Activated effector memory CD4-positive, alpha-beta T cell treated with Interleukin-2 at 50 U/mL for 16 hours (primary cell): ENCODE results near the gene ATP13A4.

Source experiments
- DNase-seq: peaks from one replicate; pipeline ENCODE4 v3.0.0-alpha.2; 2020

ATP13A4 gene

DNA sequence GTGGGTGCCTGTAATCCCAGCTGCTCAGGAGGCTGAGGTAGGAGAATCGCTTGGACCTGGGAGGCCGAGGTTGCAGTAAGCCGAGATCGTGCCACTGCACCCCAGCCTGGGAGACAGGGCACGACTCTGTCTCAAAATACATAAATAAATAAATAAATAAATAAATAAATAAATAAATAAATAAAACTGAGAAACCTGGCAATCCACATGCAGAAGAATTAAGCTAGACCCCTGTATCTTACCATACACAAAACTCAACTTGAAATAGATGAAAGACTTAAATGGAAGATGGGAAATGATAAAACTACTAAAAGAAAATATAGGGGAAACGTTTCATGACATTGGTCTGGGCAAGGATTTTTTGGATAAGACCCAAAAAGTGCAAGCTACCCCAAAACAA, 58.0 kb downstream of the ATP13A4 start:
- DNase-seq: no peak

DNA sequence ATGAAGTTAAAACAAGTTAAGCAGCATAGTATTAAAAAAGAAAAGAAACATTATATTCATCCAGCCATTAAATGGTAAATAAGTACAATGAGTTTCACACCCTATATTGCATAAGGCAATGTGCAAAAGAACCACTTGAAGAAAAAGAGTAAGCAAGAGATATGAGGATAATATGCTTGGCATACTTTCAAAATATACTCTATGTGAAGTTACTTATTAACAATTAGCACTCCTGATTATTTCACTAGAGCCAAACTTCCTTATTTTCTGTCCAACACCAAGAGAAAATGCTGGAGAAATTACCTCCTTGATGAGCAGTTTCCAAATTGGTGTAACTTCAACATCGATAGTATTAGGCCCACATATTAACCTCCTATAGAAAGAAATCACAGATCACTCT, 63.7 kb downstream of the ATP13A4 start:
- no peak for DNase-seq

DNA sequence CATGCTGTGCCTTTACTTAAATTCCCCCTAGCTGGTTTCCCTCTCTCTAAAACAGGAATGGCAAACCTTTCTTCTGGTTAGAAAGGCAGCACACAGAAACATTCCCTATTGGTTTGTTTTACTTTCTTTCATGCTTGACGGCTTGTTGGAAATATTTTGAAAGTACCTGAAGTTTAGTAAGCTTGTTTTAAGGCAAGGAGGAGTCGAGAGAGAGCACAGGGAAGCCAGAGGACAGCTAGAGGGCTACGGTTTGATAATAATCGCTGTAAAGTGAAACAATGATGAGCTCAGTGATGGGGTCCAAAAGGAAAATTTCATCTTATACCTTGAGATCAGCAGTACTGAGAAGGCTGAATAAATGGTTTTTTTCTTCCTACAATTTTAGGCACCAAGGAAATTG, 64.1 kb downstream of the ATP13A4 start:
- DNase-seq: no peak

DNA sequence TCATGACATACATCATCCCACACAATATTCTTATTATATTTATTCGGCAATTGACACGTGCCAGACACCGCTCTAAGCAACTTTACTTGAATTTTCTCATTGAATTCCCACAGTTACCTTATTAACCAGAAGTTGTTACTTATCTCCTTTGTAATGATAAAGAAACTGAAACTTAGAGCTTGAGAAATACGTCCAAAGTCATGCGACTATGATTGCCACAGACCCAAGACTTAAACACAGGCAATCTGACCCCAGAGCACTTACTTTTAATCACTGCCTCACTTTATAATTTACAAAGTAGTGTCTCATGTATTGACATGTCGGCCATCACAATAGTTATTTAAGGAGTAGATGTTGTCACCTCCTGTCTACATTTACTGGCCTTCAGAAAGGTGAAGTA, 64.7 kb downstream of the ATP13A4 start:
- no peak for DNase-seq

DNA sequence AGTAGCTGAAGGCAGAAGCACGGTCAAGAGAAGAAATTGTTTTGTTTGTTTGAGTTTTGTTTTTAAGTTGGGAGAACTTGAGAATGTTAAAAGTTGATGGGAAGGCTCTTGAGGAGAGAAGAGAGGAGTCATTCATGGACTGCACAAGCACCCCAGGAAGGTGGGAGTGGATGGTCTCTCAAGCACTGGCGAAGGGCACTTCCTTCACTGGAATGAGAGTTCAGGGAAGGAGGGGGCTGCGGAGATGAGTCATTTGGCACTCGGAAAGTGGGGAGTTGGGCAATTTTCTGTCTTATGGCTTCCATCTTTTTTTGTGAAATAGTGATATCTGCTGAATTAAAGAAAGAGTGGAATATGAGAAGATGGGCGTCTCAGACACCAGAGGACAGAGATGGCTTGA, 66.0 kb downstream of the ATP13A4 start:
- no peak for DNase-seq

DNA sequence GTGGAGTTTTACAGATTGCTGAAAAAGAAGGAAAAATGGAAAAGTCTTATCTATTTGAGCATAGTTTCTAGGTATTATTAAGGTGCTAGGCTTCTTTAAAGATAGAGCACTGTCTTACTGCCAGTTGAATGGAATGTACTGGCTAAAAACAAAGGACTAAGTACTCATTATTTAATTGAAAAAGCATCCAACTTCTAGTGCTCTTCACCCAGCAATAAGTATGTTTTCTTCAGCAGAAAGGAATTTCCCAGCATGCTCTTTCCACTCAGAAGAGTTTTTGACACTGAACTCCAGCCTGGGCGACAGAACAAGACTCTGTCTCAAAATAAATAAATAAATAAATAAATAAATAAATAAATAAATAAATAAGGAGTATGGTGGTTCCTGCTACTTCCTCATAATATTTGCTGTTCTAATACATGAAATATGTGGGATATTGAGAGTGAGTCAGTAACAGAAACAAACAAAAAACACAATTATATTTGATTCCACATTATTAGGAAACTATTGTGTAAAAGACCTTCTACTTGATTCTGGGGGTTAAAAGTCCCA, 70.6 kb downstream of the ATP13A4 start:
- DNase-seq: no peak

DNA sequence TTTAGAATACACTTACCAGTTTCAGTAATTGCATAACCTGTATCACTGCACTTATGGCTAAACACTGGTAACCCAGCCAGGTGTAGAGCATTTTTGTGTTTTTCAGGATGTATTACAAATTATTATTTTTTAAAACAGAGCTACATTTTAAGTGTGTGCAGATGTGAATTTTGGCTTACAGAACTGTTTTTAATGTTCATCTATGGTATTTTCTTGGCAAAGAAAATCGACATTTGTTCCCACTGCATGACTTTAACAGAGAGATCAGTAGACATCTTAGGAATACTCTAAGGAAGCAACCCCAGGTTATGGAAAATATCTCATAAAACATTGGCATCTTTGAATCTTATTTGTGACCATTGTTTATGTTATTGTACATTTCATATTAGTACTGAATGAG, 73.3 kb downstream of the ATP13A4 start:
- DNase-seq: no peak

DNA sequence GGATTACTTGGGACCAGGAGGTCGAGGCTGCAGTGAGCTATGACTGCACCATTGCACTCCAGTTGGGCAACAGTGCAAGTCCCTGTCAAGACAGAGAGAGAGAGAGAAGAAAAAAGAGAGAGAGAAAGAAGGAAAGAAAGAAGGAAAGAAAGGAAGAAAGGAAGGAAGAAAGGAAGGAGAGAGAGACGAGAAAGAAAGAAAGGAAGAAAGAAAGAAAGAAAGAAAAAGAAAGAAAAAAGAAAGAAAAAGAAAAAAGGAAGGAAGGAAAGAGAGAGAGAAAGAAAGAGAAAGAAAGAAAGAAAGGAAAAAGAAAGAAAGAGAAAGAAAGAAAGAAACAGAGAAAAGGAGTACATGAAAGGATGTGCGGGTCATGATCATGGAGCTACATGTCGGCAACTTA, 80.2 kb downstream of the ATP13A4 start:
- DNase-seq: no peak

DNA sequence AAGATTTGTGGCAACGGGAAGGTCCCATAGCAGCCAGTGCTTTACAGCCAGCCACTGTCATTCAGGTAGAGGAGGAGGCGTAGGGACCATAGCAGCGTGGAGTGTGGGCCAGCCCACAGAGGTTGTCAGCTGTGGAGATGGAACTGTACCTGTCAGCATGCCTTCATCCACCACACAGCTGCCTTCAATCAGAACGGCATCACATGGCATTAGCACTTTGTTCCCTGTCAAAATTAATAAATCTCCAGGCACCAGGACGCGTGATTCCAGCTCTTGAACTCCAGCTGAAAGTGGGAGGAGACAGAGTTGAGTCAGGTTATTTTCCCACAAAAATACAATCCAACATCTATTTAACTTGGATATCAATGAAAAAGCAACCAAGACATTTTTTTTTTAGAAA, 84.0 kb downstream of the ATP13A4 start:
- DNase-seq: no peak

DNA sequence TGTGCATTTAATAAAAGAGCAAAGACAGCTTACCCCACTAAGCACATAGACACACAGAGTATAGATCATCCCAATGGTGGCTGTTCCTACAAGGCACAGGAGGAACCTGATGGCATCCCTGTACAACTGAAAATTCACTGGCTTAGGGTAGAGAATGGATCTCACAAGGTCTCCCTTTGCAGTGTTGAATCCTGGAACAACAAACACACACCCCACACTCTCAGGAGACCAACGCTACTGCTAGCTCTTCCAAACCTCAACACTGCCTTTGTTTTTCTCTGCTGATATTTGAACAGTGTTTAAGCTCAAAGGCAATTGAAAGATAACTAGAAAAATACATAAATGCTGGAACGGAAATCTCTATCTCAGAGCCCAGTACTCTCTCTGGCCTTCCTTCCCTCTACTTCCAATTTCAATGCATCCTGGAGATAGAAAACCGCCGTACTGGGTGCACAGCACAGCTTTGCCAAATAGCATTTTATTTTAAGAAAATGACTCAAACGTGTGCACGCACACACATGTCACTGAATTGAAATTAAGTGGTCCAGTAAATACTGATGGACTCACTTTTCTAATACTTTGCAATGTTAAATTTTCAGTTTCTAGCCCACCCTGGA, 88.6 kb downstream of the ATP13A4 start:
- DNase-seq: no peak

DNA sequence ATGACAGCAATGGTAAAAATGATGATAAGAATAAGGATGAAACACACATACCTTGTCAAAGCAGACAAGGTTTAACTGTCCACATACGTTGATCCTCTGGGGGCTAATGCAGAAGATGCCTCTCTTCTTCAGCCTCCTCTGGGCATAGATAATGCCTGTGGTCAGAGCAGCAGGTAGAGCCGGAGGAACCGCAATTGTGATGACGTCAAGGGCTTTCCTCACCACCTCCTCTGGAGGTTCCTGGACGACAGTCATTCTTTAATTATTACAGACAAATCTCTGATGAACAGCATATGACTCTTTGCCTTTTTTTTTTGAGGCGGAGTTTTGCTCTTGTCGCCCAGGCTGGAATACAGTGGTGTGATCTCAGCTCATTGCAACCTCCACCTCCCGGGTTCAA, 89.8 kb downstream of the ATP13A4 start:
- DNase-seq: no peak

DNA sequence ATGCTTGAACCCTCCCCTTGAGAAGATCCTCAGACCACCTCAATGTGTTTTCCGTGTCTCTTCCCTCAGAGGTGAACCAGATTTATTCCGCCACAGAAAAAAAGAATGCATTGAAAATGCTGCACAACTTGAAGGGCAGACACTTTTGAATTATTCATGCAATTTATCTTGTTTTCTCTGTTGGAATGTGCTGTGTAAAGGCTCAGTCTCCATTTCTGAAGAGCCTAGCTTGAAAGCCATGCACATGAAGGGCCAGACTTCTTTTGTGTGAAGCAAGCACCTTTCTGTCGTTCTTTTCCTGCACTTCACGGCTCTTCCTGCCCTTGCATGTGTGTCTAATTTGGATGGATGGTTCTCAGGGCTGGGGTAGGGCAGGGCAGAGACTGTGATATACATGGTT, 97.2 kb downstream of the ATP13A4 start:
- no peak for DNase-seq

DNA sequence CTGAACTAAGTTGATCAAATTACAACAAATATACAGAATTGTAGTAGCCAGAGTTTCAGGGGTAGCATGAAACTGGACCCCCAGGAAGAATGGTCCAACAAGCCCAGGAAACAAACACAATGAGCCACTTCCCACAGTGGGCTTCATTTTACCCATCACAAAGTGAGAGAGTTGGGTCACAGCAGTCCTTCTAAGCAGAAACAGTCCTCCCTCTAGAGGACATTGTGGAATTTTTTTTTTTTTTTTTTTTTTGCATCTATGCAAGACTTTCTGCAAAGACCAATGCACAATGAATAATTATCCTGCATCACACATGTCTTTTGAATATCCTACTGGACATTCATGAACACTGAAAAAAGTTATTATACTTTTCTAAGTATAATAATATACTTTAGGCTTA, 102.4 kb downstream of the ATP13A4 start:
- DNase-seq: no peak

DNA sequence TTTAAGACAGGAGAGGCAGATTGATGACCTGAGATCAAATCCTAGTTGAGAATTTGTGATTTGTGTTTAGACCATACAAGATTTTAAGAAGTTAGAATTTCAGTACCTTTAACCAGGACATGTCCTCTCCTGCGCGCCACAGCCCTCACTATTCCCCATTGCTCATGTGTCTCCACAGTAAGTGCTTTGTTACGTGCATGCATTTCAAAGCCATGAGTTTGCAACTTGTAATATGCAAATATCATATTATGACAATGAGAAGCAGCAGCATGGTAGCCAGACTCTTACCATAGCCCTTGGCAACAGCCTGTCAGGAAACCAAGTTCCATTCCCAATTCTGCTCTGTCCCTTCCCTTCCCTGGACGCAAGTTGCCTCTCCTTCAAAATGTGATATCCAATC, 102.8 kb downstream of the ATP13A4 start:
- DNase-seq: no peak

DNA sequence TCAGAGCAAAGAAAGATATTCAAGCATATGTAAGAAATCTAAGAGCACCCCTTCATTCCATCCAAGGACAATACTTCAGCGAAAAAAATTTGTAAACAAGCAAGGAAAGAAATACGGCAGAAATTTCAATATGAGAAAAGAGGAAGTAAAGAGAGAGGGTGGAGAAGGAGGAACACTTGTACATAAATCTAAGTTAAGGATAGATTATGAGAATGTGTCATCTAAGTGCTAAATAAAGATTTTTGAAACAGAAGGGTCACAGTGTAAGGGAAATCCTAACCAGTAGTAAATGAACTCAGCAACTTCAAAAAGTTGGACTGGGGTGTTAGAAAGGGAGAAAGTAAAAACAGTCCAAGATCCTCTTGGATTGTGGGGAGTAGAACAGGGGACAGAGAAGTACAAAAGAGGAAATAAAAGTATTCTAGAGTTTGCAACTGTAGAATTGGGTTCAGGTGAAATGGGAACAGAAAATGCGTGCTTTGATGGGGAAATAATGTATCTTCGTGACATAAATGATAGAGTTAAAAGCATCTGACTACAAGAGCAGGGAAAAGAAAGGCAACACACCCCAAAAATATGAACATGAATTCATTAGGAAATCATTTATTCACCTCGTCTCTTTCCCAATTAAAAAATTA, 107.6 kb downstream of the ATP13A4 start:
- DNase-seq: no peak

DNA sequence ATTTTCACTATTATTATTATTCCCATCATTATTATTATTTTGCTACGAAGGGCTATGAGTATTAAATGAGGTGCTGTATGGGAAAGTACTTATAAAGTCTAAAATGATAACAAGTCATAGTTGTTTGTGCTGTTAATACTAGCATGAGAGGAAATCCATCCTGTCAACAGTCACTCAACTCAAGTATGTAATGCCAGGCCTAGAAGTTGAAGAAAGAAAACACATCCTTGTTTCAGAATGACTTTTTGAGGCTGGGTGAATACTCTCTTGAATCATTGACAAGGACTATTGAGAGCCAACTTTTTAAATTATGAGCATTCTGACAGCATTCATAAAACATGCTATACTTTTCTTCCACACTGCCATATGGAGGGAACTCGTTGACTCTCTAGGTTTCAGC, 115.3 kb downstream of the ATP13A4 start:
- DNase-seq: no peak

DNA sequence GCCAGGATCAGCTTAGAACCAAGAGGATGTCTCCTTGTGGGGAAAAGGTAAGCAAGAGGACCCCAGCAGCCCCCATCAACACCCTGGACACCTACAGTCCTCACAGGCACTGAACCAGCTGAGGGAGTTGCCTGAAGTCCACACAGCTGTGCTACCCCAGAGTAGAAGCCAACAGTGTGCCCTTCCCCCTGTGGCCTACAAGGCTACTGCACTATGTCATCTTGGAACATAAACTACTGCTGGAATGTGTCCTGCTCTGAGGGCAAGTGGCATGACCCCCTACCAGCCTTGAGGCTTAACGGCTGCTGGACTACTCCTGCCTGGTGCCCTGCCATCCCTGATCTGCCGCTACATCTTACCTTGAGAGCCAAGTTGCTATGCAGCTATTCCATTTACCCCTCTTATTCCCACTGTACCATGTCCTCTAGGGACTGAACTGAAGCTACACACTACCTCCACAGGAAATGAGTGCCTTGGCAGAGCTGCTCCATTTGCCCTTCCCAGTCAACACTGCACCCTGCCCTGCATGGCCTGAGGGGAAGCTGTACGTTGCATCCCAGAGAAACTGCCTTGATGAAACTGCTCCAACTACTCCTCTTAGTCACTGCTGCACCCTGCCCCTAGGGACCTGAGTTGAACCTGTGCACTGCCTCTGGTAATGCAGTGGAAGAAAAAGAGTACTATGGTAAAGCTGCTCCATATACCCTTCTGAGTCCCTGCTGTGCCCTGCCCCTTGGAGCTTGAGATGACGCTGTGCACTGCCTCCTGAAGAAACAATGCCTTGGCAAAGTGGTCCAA, 135.9 kb downstream of the ATP13A4 start:
- DNase-seq: no peak

DNA sequence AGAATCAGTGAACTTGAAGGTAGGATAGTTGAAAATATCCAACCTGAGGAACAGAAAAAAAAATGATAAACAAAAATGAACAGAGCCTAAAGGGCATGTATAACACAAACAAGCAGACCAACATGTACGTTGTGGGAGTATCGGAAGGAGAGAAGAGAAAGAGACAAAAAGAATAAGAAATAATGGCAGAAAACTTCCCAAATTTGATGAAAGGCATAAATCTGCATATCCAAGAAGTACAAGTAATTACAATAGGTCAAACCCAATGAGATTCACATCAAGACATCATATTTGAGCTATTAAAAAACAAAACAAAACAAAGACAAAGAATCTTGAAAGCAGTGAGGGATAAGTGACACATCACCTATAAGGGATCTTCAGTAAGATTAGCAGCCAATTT, 138.1 kb downstream of the ATP13A4 start:
- no peak for DNase-seq

DNA sequence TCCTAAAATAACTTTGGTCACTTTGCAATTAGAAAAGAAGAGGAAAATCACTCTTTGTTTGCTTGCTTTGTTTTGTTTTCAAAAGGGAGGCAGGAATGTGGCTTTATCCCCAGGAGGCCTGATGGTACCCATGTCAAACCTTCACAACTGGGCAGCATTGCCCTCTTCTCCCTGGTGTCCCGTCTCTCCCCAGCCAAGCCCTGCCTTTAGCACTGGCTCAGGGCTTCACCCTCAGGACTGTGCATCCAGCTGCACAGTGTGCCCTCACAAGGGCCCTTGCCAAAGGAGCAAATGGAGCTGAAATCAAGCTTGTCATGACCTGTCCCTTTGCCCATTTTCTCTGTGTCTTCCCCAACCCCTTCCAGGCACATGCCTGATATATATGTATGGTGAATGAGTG, 147.0 kb downstream of the ATP13A4 start:
- no peak for DNase-seq

DNA sequence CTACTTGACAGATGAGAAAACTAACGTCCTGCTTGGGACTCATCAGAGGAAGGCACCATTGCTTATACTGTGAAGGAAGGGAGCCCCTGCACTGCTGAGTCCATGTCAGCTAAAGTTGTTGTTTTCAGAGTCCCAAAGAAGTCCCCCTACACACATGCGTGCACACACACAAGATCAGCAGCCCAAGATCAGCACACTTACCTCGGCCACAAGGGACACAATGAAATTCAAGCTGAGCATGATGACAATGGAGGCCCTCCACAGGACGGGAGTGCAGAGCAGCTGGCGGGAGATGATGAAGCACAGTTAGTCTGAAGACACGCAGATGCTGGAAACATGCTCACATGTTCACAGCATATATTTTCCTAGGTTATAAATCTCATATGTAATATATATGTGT, 147.6 kb downstream of the ATP13A4 start:
- DNase-seq: no peak

DNA sequence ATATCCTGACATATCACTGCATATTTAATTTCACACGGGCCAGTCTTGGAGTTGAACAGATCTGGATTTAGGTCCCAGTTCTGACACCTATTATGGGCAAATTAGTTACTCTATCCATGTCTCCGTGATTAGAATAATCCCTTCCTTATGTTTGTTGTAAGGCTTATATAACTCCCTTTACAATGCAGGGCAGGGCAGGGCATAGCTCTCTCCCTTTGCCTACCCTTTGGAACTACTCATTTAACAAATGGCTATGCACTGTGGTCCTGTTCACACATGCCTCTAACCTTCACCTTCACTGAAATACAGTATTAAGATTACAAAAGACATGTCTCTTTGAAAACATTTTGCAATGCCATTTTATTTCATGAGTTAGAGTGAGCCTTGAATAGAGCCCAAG, 151.4 kb downstream of the ATP13A4 start:
- no peak for DNase-seq

DNA sequence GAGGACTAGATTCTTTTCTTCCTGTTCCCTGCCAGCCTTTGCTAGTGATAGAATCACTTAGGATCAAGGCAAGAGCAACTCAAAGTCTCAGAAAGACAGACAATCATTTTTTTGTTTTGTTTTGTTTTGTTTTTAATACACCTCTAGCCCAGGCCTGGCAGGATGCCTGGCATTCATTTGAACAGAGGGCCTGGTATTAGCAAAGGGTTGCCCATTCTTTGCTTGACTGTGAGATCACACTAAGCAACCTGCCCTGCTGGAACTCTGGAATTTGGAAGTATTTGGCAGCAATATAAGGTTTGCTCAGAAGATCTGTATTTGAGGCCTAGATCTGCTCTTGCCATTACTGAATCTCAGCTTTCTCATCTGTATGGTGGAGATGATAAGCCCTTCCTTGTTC, 154.4 kb downstream of the ATP13A4 start:
- no peak for DNase-seq

DNA sequence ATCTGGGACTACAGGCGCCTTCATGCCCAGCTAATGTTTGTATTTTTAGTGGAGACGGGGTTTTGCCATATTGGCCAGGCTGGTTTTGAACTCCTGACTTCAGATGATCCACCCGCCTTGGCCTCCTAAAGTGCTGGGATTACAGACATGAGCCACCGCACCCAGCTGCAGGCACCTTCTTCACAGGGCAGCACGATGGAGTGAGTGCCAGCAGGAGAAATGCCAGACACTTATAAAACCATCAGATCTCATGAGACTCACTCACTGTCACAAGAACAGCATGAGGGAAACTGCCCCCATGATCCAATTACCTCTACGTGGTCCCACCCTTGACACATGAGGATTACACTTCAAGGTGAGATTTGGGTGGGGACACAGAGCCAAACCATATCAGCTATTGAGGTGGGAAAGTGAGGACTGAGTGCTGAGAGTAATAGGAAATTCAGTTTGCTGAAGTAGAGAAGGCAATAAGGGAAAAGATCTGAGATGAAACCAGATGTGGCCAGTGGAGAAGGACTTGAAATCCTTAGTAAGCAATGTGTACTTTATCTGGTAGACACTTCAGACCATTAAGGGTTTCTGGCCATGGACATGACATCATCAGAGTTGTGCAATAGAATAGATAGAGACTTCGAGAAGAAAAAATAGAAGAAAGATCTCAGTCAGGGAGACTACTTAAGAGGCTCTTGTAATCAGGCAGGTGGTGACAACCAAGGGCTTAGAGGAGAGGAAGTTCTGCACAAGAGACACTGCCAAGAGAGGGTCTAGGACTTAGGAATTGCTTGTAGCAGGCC, 158.0 kb downstream of the ATP13A4 start:
- no peak for DNase-seq
